Measurements from ENCODE around the gene CDH23.

- TF ChIP-seq POLR2A (IDR thresholded peaks at IDR 0.05) (no peak), POLR2AphosphoS5 (IDR thresholded peaks at IDR 0.05) (no peak), EP300 (IDR thresholded peaks at IDR 0.05) (no peak)
- TF ChIP-seq, protein P1, sequence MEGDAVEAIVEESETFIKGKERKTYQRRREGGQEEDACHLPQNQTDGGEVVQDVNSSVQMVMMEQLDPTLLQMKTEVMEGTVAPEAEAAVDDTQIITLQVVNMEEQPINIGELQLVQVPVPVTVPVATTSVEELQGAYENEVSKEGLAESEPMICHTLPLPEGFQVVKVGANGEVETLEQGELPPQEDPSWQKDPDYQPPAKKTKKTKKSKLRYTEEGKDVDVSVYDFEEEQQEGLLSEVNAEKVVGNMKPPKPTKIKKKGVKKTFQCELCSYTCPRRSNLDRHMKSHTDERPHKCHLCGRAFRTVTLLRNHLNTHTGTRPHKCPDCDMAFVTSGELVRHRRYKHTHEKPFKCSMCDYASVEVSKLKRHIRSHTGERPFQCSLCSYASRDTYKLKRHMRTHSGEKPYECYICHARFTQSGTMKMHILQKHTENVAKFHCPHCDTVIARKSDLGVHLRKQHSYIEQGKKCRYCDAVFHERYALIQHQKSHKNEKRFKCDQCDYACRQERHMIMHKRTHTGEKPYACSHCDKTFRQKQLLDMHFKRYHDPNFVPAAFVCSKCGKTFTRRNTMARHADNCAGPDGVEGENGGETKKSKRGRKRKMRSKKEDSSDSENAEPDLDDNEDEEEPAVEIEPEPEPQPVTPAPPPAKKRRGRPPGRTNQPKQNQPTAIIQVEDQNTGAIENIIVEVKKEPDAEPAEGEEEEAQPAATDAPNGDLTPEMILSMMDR (IDR thresholded peaks at IDR 0.05): no peak
These were observed 267.9 kb downstream of the CDH23 start for GRCh38 chr10:71664585-71664984.

All from suprapubic skin (tissue), 4 donors.